Measurements from ENCODE around the gene TRIM50.

TRIM50 gene

DNA sequence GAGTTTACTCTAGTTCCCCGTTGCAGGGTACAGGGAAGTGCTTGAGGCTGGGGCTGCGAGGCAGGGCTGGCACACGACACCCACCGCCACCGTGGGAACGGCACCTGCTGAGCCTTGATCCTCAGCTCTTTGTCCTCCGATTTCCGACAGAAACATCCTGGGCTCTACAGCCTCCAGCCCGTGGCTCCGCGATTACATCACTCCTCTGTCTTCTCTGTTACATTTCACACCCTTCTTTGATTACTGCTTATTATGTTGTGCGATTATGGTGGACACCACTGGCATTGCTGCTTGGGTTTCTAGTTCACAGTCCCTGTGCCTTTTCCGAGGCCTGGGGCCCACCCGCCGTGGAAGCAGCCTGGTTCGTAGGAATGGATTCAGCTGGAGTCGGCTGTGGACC lies 26.9 kb upstream of the TRIM50 start:
- H3K4me3 ChIP-seq (ENCODE audit: low read depth, low read length): no peak overlapping the region
- TF ChIP-seq, protein P1, sequence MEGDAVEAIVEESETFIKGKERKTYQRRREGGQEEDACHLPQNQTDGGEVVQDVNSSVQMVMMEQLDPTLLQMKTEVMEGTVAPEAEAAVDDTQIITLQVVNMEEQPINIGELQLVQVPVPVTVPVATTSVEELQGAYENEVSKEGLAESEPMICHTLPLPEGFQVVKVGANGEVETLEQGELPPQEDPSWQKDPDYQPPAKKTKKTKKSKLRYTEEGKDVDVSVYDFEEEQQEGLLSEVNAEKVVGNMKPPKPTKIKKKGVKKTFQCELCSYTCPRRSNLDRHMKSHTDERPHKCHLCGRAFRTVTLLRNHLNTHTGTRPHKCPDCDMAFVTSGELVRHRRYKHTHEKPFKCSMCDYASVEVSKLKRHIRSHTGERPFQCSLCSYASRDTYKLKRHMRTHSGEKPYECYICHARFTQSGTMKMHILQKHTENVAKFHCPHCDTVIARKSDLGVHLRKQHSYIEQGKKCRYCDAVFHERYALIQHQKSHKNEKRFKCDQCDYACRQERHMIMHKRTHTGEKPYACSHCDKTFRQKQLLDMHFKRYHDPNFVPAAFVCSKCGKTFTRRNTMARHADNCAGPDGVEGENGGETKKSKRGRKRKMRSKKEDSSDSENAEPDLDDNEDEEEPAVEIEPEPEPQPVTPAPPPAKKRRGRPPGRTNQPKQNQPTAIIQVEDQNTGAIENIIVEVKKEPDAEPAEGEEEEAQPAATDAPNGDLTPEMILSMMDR (IDR thresholded peaks at IDR 0.05; ENCODE audit: borderline replicate concordance, insufficient read depth, low read depth, low read length): no peak

DNA sequence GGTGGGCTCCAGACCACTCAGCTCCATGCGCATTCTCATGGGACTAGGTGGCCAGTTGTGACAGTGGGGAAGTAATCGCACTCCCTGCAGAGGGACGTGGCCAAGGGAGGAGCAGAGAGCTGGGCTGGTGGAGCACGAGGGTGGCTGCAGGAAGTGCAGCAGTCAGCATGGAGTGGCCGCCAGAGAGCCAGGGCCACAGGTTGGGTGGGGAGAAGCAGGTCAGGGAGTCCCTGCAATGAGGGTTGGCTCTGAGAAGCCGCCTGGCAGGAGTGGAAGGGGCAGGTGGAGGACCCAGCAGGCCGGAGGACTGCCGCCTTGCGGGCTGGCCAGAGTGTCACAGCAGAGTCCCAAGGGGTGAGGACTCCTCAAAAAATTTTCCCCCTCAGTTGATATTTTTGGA lies 26.3 kb upstream of the TRIM50 start:
- TF ChIP-seq, protein P1 (IDR thresholded peaks at IDR 0.05; ENCODE audit: borderline replicate concordance, insufficient read depth, low read depth, low read length): no peak
- no peak overlapping the region for H3K4me3 ChIP-seq (ENCODE audit: low read depth, low read length)

DNA sequence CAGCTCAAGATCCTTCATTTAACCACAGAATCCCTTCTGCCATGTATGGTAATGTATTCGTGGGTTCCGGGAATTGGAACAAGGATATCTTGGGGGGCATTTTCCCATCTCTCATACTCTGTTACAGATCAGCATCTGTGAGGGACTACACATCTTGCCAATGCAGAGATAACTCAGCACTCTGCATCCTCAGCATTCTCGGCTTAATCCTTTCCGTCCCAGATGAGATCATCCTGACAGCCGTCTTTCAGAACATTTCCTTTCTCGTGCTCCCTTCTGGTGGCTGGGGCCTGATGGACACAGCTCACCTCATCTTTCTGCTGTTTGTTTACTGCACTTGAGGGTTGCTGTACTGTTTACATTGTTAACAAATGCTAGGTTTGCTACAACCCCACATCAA lies 25.4 kb upstream of the TRIM50 start:
- H3K4me3 ChIP-seq (ENCODE audit: low read depth, low read length): no peak overlapping the region
- TF ChIP-seq, protein P1 (IDR thresholded peaks at IDR 0.05; ENCODE audit: borderline replicate concordance, insufficient read depth, low read depth, low read length): no peak

DNA sequence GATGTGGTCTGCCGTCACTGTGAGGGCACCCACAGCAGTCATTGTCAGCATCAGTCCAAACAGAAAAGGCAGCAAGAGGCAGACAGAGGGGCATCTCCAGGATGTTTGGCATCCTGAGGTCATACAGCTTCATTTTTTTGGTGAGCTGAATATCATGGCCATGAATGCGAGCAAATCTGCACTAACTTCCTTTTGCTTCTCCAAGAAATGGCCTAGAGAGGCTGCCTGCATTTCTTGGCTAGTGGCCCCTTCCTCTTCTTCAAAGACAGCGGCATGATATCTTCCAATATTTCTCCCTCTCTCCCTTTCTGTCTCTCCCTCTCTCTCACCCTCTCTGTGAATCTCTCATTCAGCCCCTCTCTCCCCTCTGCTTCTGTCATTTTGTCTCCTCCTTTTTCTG lies 24.9 kb upstream of the TRIM50 start:
- H3K4me3 ChIP-seq (ENCODE audit: low read depth, low read length): no peak overlapping the region
- TF ChIP-seq, protein P1 (IDR thresholded peaks at IDR 0.05; ENCODE audit: borderline replicate concordance, insufficient read depth, low read depth, low read length): no peak

DNA sequence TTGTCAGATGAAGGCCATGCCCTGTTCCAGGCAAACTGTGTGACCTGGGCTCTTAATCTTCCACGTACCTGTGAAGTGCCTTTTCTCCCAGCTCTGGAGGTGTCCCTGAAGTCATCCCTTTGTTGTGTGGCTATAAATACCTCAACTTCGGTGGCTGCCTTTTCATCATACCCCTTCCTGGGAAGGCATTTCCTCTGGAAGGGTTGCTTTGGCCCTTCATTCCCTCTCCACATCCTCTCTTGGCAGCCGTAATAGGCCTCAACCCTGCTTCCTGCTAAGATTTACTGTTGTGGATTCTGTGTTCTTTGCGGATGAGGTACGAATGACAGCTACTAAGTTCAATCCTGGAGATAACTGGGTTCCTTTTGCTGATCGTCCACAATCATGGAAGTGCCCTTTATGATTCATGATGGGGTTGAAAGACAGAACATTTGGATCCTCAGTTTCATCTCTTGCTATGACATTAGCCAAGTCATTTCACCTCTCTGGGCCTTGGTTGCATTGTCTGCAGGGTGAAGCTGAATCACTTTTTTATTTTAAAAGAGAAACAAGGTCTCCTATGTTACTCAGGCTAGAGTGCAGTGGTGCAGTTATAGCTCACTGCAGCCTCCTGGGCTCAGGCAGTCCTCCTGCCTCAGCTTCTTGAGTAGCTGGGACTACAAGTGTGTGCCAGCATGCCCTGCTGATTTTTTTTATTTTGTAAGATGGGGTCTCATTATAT lies 23.7 kb upstream of the TRIM50 start:
- TF ChIP-seq, protein P1 (IDR thresholded peaks at IDR 0.05; ENCODE audit: borderline replicate concordance, insufficient read depth, low read depth, low read length): no peak

DNA sequence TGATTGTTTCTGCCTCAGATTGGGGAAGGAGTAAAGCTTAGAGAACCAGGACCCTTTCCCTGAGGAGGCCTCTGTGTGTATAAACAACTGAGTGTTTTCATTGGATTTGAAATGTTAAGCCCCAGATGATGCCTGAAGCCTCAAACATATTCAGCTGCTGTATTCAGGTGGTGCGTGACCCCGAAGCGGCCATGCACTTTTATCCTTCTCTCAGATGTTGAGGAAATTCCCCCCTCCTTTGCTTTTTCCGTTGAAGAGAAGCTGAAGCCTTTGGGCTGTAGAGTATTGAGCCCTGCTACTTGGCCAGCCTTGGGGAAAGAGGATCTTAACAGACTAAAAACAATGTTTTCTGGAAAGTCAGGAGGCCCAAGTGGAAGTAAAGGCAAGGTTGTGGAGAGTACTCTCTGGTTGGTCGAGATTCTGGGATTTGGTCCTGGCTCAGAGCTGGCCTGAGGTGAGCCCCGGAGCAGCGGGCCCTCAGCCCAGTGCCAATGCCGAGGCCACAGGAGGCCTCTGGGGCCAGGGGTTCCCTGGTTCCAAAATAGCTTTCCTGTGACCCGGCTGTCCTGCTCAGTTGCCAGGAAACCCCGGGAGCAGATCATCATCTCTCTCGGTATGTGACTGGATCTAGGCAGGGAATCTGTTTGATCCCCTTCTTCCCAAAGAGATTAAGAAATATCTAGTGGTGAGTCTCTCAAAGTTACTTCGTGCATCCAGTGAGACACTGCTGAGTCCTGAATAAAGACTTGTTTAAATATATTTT lies 22.6 kb upstream of the TRIM50 start:
- TF ChIP-seq, protein P1 (IDR thresholded peaks at IDR 0.05; ENCODE audit: borderline replicate concordance, insufficient read depth, low read depth, low read length): no peak
- H3K4me3 ChIP-seq (ENCODE audit: low read depth, low read length): no peak overlapping the region

More for the DNA sequence above, 23.7 kb upstream of the TRIM50 start:
- H3K4me3 ChIP-seq (ENCODE audit: low read depth, low read length): no peak overlapping the region

DNA sequence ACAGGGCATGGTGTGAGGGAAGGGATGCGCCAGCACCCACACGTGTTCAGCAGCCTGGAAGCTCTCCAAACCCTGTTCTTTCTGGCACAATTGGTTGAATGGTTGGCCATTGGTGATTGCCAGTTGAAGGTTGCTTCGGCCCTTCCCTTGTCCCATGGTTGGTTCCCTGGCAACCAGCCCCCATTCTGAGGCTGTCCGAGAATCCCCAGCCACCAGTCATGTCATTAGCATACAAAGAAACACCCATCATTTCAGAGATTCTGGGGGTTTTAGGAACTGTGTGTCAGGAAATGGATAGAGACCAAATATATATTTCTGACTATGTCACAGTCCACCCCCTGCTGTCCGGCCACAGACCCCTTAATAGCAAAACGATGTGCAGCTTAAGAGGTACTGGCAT lies 21.9 kb upstream of the TRIM50 start:
- TF ChIP-seq, protein P1 (IDR thresholded peaks at IDR 0.05; ENCODE audit: borderline replicate concordance, insufficient read depth, low read depth, low read length): no peak

More for the DNA sequence above, 21.9 kb upstream of the TRIM50 start:
- H3K4me3 ChIP-seq (ENCODE audit: low read depth, low read length): no peak overlapping the region
